Endothelial cell of umbilical vein (primary cell): ENCODE measurements around the gene BBX. TPM values are rescaled to one million over a fixed set of nuclear protein-coding genes. Genes with fewer than 3 reads are reported as not detected.

Experiments used
- BruUV-seq: library from RNA; stranded (reverse); fragments of 400-500 nt; replicated peaks from 2 replicates; lab custom pipeline; 2021; lab: Mats Ljungman, UMichigan
- CTCF ChIA-PET: fragments of 300-600, 350-600 bp; sonication (Branson Sonifier 250); formaldehyde crosslinking; loops from one replicate; lab custom pipeline; 2021; ENCODE audit warnings: antibody characterized with exemption, inconsistent platforms; lab: Charles Lee
- POLR2A ChIA-PET: fragments of 300-600, 350-600 bp; sonication (Branson Sonifier 250); formaldehyde crosslinking; loops from one replicate; lab custom pipeline; 2021; ENCODE audit warnings: antibody characterized with exemption, inconsistent platforms; lab: Charles Lee
- DNase-seq: peaks from one replicate; pipeline ENCODE4 v3.0.0-alpha.2; 2011; ENCODE audit warnings: low read depth, low spot score
- FAIRE-seq: peaks from 2 replicates; lab custom pipeline; 2011; peaks lifted over from hg19 to GRCh38; lab: Jason Lieb, UNC
- H2AFZ ChIP-seq: 2 replicates; pipeline ENCODE4 v1.6.0; 2012; ENCODE audit warnings: low read depth, low read length, control low read depth, inconsistent platforms
- H3K27ac ChIP-seq: 2 replicates; pipeline ENCODE4 v1.5.1; 2011; ENCODE audit warnings: low read depth, mild to moderate bottlenecking, control low read depth, low read length, moderate library complexity; ENCODE audit not compliant: insufficient read depth
- H3K27me3 ChIP-seq, 2 experiments: 2 replicates each; pipeline versions ENCODE4 v1.6.0 to v1.6.1; 2011; ENCODE audit warnings: low read length in 2 of 2, mixed read lengths in 1 of 2; ENCODE audit not compliant: control insufficient read depth in 2 of 2, insufficient read depth in 2 of 2
- H3K36me3 ChIP-seq, 2 experiments: 2 replicates in 1 of 2; 3 replicates in 1 of 2; pipeline ENCODE4 v1.5.1; 2011; ENCODE audit warnings: low read length in 2 of 2, mild to moderate bottlenecking in 1 of 2, moderate library complexity in 1 of 2; ENCODE audit not compliant: control insufficient read depth in 2 of 2, insufficient read depth in 2 of 2; ENCODE audit errors: extremely low read depth in 1 of 2
- H3K4me1 ChIP-seq: 3 replicates; pipeline ENCODE4 v1.5.1; 2011; ENCODE audit warnings: mild to moderate bottlenecking, low read length; ENCODE audit not compliant: control insufficient read depth, insufficient read depth; ENCODE audit errors: extremely low read depth
- H3K4me2 ChIP-seq: 2 replicates; pipeline ENCODE4 v1.6.1; 2011; ENCODE audit warnings: low read length, control low read depth, mixed read lengths; ENCODE audit not compliant: insufficient read depth
- H3K4me3 ChIP-seq, 3 experiments: fragments of 200-600 bp in 1 of 3; sonication (generic), shearing (Covaris generic) in 1 of 3; replicated peaks in 1 of 3; 2 replicates each; pipeline ENCODE4 v1.5.1; 2011 to 2016; ENCODE audit warnings: control low read depth in 3 of 3, low read length in 3 of 3, mild to moderate bottlenecking in 2 of 3, inconsistent platforms in 1 of 3, low read depth in 1 of 3, moderate library complexity in 1 of 3; ENCODE audit not compliant: insufficient read depth in 1 of 3
- H3K79me2 ChIP-seq: 2 replicates; pipeline ENCODE4 v1.6.0; 2012; ENCODE audit warnings: low read length, inconsistent platforms; ENCODE audit not compliant: control insufficient read depth, insufficient read depth
- H3K9ac ChIP-seq: replicated peaks from 2 replicates; pipeline ENCODE3; 2011; ENCODE audit warnings: low read length, control low read depth; ENCODE audit not compliant: insufficient read depth; ENCODE audit errors: extremely low read depth
- H3K9me1 ChIP-seq: replicated peaks from 3 replicates; pipeline ENCODE4 v1.6.0; 2011; ENCODE audit warnings: mild to moderate bottlenecking, low read length; ENCODE audit not compliant: control insufficient read depth, insufficient read depth; ENCODE audit errors: extremely low read depth
- H3K9me3 ChIP-seq: replicated peaks from 2 replicates; pipeline ENCODE4 v1.5.1; 2012; ENCODE audit warnings: low read length, inconsistent platforms; ENCODE audit not compliant: control insufficient read depth, insufficient read depth
- H4K20me1 ChIP-seq: replicated peaks from 2 replicates; pipeline ENCODE3; 2011; ENCODE audit warnings: mild to moderate bottlenecking, low read length; ENCODE audit not compliant: control insufficient read depth, insufficient read depth; ENCODE audit errors: extremely low read depth
- CTCF ChIP-seq, 2 donors: IDR thresholded peaks; 1 replicate in 1 of 2; 2 replicates in 1 of 2; pipeline ENCODE4 v1.5.1; 2011; ENCODE audit warnings: low read length in 2 of 2, mild to moderate bottlenecking in 2 of 2, moderate library complexity in 2 of 2, control low read depth in 1 of 2, inconsistent platforms in 1 of 2, low read depth in 1 of 2; ENCODE audit not compliant: insufficient read depth in 1 of 2; ENCODE audit errors: extremely low read depth in 1 of 2
- EZH2 ChIP-seq: IDR thresholded peaks from 2 replicates; pipeline ENCODE4 v1.6.1; 2012; ENCODE audit warnings: borderline replicate concordance, low read depth, mild to moderate bottlenecking, moderate library complexity, low read length, inconsistent platforms; ENCODE audit not compliant: severe bottlenecking
- FOS ChIP-seq: IDR thresholded peaks from 2 replicates; pipeline ENCODE4 v1.6.1; 2011; ENCODE audit warnings: mild to moderate bottlenecking, low read length, moderate library complexity, borderline replicate concordance; ENCODE audit not compliant: insufficient read depth
- GATA2 ChIP-seq: IDR thresholded peaks from 2 replicates; pipeline ENCODE4 v1.7.0; 2011; ENCODE audit warnings: low read depth, mild to moderate bottlenecking, moderate library complexity, mixed read lengths, low read length; ENCODE audit not compliant: insufficient read length, insufficient read depth
- POLR2AphosphoS5 ChIP-seq: IDR thresholded peaks from 2 replicates; pipeline ENCODE4 v1.6.1; 2012; ENCODE audit warnings: low read depth, mild to moderate bottlenecking, control low read depth, low read length, moderate library complexity; ENCODE audit not compliant: insufficient read depth
- dilution Hi-C: fragments of 300-500 bp; cut with MboI; formaldehyde crosslinking; loops from one replicate; pipeline ENCODE4 v1.15.0; 2019; ENCODE audit warnings: low sequenced_read_pairs; ENCODE audit not compliant: extremely low pct_ligation_motif_present
- intact Hi-C: fragments of 100-400 bp; cut with micrococcal nuclease; formaldehyde crosslinking; loops from one replicate; pipeline ENCODE4 v1.10.0; 2022
- polyA plus RNA-seq, 4 experiments: library from polyadenylated mRNA; depleted of rRNA in 3 of 4; stranded (reverse) in 3 of 4; unstranded in 1 of 4; fragments of >200 nt; gene quantifications; 2 replicates each; pipeline versions ENCODE4 v1.2.1 to v1.2.3, GENCODE V29; 2011 to 2012; ENCODE audit warnings: missing spikeins in 1 of 4
- total RNA-seq: library from RNA; stranded (reverse); gene quantifications from 2 replicates; pipeline ENCODE4 v1.2.3, GENCODE V29; 2021
- TF ChIP-seq, protein P1 (sequence below): IDR thresholded peaks from 2 replicates; pipeline ENCODE4 v1.6.1; 2011; ENCODE audit not compliant: insufficient read depth, insufficient read length

BBX gene
- total and polyA plus RNA-seq, 2 donors (not counting 3 experiments of a cell fraction or from before 2014, with no cell fraction given) = 21.4 to 43.4 TPM

GRCh38 chr3:107781253-107781652, 258.5 kb downstream of the BBX start:
- Histone ChIP-seq H3K9ac (no peak overlapping the region), H3K4me3 (no peak overlapping the region), H3K9me1 (no peaks in the 10 kb centered on the region), H3K79me2 (no peaks in the 10 kb centered on the region), H3K27ac (no peak overlapping the region), H4K20me1 (no peaks in the 10 kb centered on the region), H3K27me3 (no peaks in the 10 kb centered on the region), H3K4me1 (no peaks in the 10 kb centered on the region), H3K36me3 (peaks cover 0 to 3% of the 10 kb centered on the region in 2 experiments), H2AFZ (no peak overlapping the region), H3K9me3 (no peaks in the 10 kb centered on the region), H3K4me2 (no peak overlapping the region)
- TF ChIP-seq FOS (peak; percentile 15), POLR2AphosphoS5 (no peak), GATA2 (no peak), EZH2 (no peak), CTCF (IDR thresholded peaks at IDR 0.05; ENCODE audit: extremely low read depth in 1 of 2, insufficient read depth in 1 of 2, low read depth in 1 of 2, low read length in 2 of 2) (no peak)
- TF ChIP-seq, protein P1, sequence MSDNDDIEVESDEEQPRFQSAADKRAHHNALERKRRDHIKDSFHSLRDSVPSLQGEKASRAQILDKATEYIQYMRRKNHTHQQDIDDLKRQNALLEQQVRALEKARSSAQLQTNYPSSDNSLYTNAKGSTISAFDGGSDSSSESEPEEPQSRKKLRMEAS = no peak
- dilution Hi-C loops = no loop called here
- BruUV-seq = no TSS peak
- FAIRE-seq (no peak), DNase-seq (no peak)
- CTCF ChIA-PET = interaction anchor here (0.6 to 1.5 kb wide), 2 partner anchors 105 to 121 kb away, joined by 3 to 5 read pairs; no protein-coding TSS in a partner anchor
- intact Hi-C loops = no loop called here
- POLR2A ChIA-PET = no interaction called here
